Spleen (tissue), 11 donors: ENCODE data around the gene SEPTIN11. TPM values are rescaled to one million over a fixed set of nuclear protein-coding genes. Genes with fewer than 3 reads are reported as not detected.

Source experiments
- DNase-seq: peaks from one replicate; pipeline ENCODE4 v3.0.0-alpha.2; 2020
- H3K27ac ChIP-seq, 8 donors: fragments of 200-600 bp; sonication (generic) in 7 of 8; 1 replicate in 4 of 8; 2 replicates in 4 of 8; pipeline versions ENCODE4 v1.5.0 to v1.8.0; 2016 to 2021; ENCODE audit warnings: inconsistent platforms in 4 of 8, mild to moderate bottlenecking in 4 of 8, moderate library complexity in 1 of 8
- H3K27me3 ChIP-seq, 7 donors: fragments of 200-600 bp; sonication (generic) in 6 of 7; replicated peaks in 1 of 7; 1 replicate in 4 of 7; 2 replicates in 3 of 7; pipeline versions ENCODE4 v1.5.0 to v1.8.0; 2016 to 2021; ENCODE audit warnings: inconsistent platforms in 3 of 7, mild to moderate bottlenecking in 1 of 7
- H3K36me3 ChIP-seq, 6 donors: fragments of 200-600 bp; sonication (generic) in 5 of 6; 1 replicate in 4 of 6; 2 replicates in 2 of 6; pipeline versions ENCODE4 v1.5.0 to v1.8.0; 2016 to 2021; ENCODE audit warnings: inconsistent platforms in 2 of 6
- H3K4me1 ChIP-seq, 6 donors: fragments of 200-600 bp; sonication (generic) in 5 of 6; 1 replicate in 3 of 6; 2 replicates in 3 of 6; pipeline versions ENCODE4 v1.5.0 to v1.8.0; 2016 to 2021; ENCODE audit warnings: inconsistent platforms in 3 of 6
- H3K4me3 ChIP-seq, 8 donors: fragments of 200-600 bp; sonication (generic) in 7 of 8; 1 replicate in 4 of 8; 2 replicates in 4 of 8; pipeline versions ENCODE4 v1.5.0 to v1.8.0; 2016 to 2021; ENCODE audit warnings: inconsistent platforms in 4 of 8, mild to moderate bottlenecking in 4 of 8, moderate library complexity in 2 of 8
- H3K9me3 ChIP-seq, 8 donors: fragments of 200-600 bp; sonication (generic) in 7 of 8; 1 replicate in 4 of 8; 2 replicates in 4 of 8; pipeline versions ENCODE4 v1.5.0 to v1.8.0; 2016 to 2021; ENCODE audit warnings: inconsistent platforms in 4 of 8
- CTCF ChIP-seq, 11 experiments: fragments of 200-600 bp in 7 of 11; fragments of 450-650 bp in 4 of 11; sonication (generic) in 4 of 11; IDR thresholded peaks in 8 of 11; conservative IDR thresholded peaks in 3 of 11; 1 replicate in 7 of 11; 2 replicates in 4 of 11; pipeline versions ENCODE4 v1.4.0 to v1.8.0; 2016 to 2021; ENCODE audit warnings: antibody characterized with exemption in 11 of 11, inconsistent platforms in 4 of 11, mild to moderate bottlenecking in 1 of 11
- POLR2A ChIP-seq, 3 donors: fragments of 450-650 bp; IDR thresholded peaks; one replicate each; pipeline ENCODE4 v1.5.1; 2017; ENCODE audit warnings: antibody characterized with exemption in 3 of 3, mild to moderate bottlenecking in 1 of 3
- POLR2AphosphoS5 ChIP-seq, 3 donors: sonication (generic); formaldehyde crosslinking; IDR thresholded peaks; one replicate each; pipeline ENCODE4 v1.5.1; 2017; ENCODE audit warnings: antibody characterized with exemption in 3 of 3
- WGBS, 5 donors: extraction: QIAGEN DNeasy Blood & Tissue Kit in 3 of 5; methylation state at CpG; one replicate each; pipeline versions ENCODE4 v1.1.5 to v1.1.7; 2013 to 2018; 5-methylcytosine and 5-hydroxymethylcytosine counted together
- intact Hi-C: fragments of 100-400 bp; cut with DNase I; formaldehyde crosslinking; loops from one replicate; pipeline ENCODE4 v1.15.0; 2023; ENCODE audit warnings: low total_unique reads
- polyA plus RNA-seq, 3 donors: library from polyadenylated mRNA; stranded (reverse); fragments of 200-250 nt; gene quantifications; one replicate each; pipeline ENCODE4 v1.2.1, GENCODE V29; 2013
- total RNA-seq, 7 donors: library from RNA; depleted of rRNA in 3 of 7; stranded (reverse); fragments of >200 nt in 3 of 7; fragmentation: NEBNext Ultra II Directional in 4 of 7; extraction: Animal tissue kit (Norgen Biotek cat#: 25700) in 4 of 7; gene quantifications; one replicate each; pipeline versions ENCODE4 v1.1.0 to v1.2.1, GENCODE V29; 2016 to 2021
- donor health status: healthy with polysubstance abuse.
- donor health status: DM: no; HTN: no; CAD: no; lungs with moderate emphysema.
- donor health status: DM: no; HTN: no; CAD: no.
- donor health status: Bipolar disorder and iron deficiency.
- donor health status: healthy.
- donor health status: DM: no; HTN: no; CAD: no.
- donor health status: DM: yes; HTN: yes; CAD: no.

SEPTIN11 gene
- total and polyA plus RNA-seq, 10 donors: 9.7 to 91.9 (median 53.3) TPM

GRCh38 chr4:76948443-76949275, 893 bp upstream of the SEPTIN11 start:
- 5 to 16% (median 9%) methylated on average over 33 to 60 of the region's 60 CpGs for WGBS, 5 donors
- no peaks in the 10 kb centered on the region for H3K9me3 ChIP-seq
- TF ChIP-seq POLR2AphosphoS5 (IDR thresholded peaks at IDR 0.05) (peak in 2 of 3 donors; percentile 60 to 71), CTCF (IDR thresholded peaks at IDR 0.05 in 8 of 11, conservative IDR thresholded peaks at IDR 0.05 in 3 of 11) (no peak), POLR2A (IDR thresholded peaks at IDR 0.05) (no peak)
- H3K27me3 ChIP-seq: no peaks in the 10 kb centered on the region
- H3K27ac ChIP-seq: peak overlapping the region; percentile 72 to 89 (median 88)
- intact Hi-C loops: no loop called here
- DNase-seq: peak; percentile 88
- peak overlapping the region; percentile 78 to 95 (median 80) for H3K4me3 ChIP-seq
- peaks cover 0 to 51% (median 25%) of the 10 kb centered on the region in 6 donors for H3K4me1 ChIP-seq
- peaks cover 0 to 3% (median 0%) of the 10 kb centered on the region in 6 donors for H3K36me3 ChIP-seq

- peak overlapping the region; percentile 78 to 95 (median 80) for H3K4me3 ChIP-seq
- H3K27me3 ChIP-seq: no peaks in the 10 kb centered on the region
- peak; percentile 88 for DNase-seq
- H3K9me3 ChIP-seq: no peaks in the 10 kb centered on the region
- WGBS, 5 donors: 0 to 1% (median 0%) methylated on average over 57 to 69 of the region's 69 CpGs
- H3K27ac ChIP-seq: peak overlapping the region; percentile 72 to 89 (median 88)
- no peaks in the 10 kb centered on the region for H3K36me3 ChIP-seq
- peaks cover 0 to 51% (median 25%) of the 10 kb centered on the region in 6 donors for H3K4me1 ChIP-seq
- intact Hi-C loops: no loop called here
- TF ChIP-seq POLR2AphosphoS5 (IDR thresholded peaks at IDR 0.05) (peak in 1 of 3 donors; percentile 37), CTCF (IDR thresholded peaks at IDR 0.05 in 8 of 11, conservative IDR thresholded peaks at IDR 0.05 in 3 of 11) (no peak), POLR2A (IDR thresholded peaks at IDR 0.05) (no peak)
These were observed 752 bp downstream of the SEPTIN11 start for GRCh38 chr4:76950052-76950955.

GRCh38 chr4:76950956-76951671, 1.6 kb downstream of the SEPTIN11 start:
- WGBS, 5 donors: 1 to 5% (median 4%) methylated on average over 23 of the region's 23 CpGs
- no peak for DNase-seq
- Histone ChIP-seq H3K27ac (peak overlapping the region in 7 of 8 donors; percentile 84 to 89 (median 88)), H3K4me1 (peaks cover 0 to 51% (median 25%) of the 10 kb centered on the region in 6 donors), H3K4me3 (peak overlapping the region; percentile 78 to 95 (median 80)), H3K9me3 (no peaks in the 10 kb centered on the region), H3K27me3 (no peaks in the 10 kb centered on the region), H3K36me3 (no peaks in the 10 kb centered on the region)
- TF ChIP-seq CTCF (IDR thresholded peaks at IDR 0.05 in 8 of 11, conservative IDR thresholded peaks at IDR 0.05 in 3 of 11) (no peak), POLR2A (IDR thresholded peaks at IDR 0.05) (no peak), POLR2AphosphoS5 (IDR thresholded peaks at IDR 0.05) (no peak)
- intact Hi-C loops: no loop called here
